Measurements from ENCODE around the gene CNTN6.

GRCh38 chr3:1318296-1319005 is 225.6 kb downstream of the CNTN6 start:
- TF ChIP-seq, protein P1, sequence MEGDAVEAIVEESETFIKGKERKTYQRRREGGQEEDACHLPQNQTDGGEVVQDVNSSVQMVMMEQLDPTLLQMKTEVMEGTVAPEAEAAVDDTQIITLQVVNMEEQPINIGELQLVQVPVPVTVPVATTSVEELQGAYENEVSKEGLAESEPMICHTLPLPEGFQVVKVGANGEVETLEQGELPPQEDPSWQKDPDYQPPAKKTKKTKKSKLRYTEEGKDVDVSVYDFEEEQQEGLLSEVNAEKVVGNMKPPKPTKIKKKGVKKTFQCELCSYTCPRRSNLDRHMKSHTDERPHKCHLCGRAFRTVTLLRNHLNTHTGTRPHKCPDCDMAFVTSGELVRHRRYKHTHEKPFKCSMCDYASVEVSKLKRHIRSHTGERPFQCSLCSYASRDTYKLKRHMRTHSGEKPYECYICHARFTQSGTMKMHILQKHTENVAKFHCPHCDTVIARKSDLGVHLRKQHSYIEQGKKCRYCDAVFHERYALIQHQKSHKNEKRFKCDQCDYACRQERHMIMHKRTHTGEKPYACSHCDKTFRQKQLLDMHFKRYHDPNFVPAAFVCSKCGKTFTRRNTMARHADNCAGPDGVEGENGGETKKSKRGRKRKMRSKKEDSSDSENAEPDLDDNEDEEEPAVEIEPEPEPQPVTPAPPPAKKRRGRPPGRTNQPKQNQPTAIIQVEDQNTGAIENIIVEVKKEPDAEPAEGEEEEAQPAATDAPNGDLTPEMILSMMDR (IDR thresholded peaks at IDR 0.05) = no peak
- TF ChIP-seq ZFX (IDR thresholded peaks at IDR 0.05; ENCODE audit: borderline replicate concordance) = no peak
